Liver (tissue), 3 donors: ENCODE data around the gene IGF2BP2.

Experiments
- CTCF ChIP-seq: fragments of 150-350 bp; IDR thresholded peaks from 2 replicates; pipeline ENCODE4 v1.5.1; 2017; ENCODE audit warnings: improper control_type of control experiment, low read depth, low read length; ENCODE audit not compliant: missing input control
- MAX ChIP-seq: IDR thresholded peaks from 2 replicates; pipeline ENCODE4 v1.6.1; 2016; ENCODE audit warnings: antibody characterized with exemption
- RXRA ChIP-seq, 2 donors: IDR thresholded peaks; 2 replicates each; pipeline ENCODE4 v1.6.1; 2017 to 2018; ENCODE audit warnings: antibody characterized with exemption in 2 of 2, mild to moderate bottlenecking in 1 of 2
- SP1 ChIP-seq: IDR thresholded peaks from 2 replicates; pipeline ENCODE4 v1.6.1; 2018; ENCODE audit warnings: antibody characterized with exemption, mild to moderate bottlenecking
- TAF1 ChIP-seq: conservative IDR thresholded peaks from 2 replicates; pipeline ENCODE4 v1.6.1; 2016; ENCODE audit warnings: antibody characterized with exemption, mild to moderate bottlenecking
- YY1 ChIP-seq: IDR thresholded peaks from 2 replicates; pipeline ENCODE4 v1.6.1; 2016; ENCODE audit warnings: antibody characterized with exemption, mild to moderate bottlenecking
- TF ChIP-seq, protein P1 (sequence below): IDR thresholded peaks from 2 replicates; pipeline ENCODE4 v1.6.1; 2016; ENCODE audit warnings: antibody characterized with exemption
- donor health status: healthy.
- donor health status: healthy.

GRCh38 chr3:185744997-185745843, 79.6 kb downstream of the IGF2BP2 start:
- TF ChIP-seq RXRA (IDR thresholded peaks at IDR 0.05) (no peak), CTCF (no peak), MAX (no peak), SP1 (no peak), YY1 (no peak), TAF1 (no peak)
- TF ChIP-seq, protein P1, sequence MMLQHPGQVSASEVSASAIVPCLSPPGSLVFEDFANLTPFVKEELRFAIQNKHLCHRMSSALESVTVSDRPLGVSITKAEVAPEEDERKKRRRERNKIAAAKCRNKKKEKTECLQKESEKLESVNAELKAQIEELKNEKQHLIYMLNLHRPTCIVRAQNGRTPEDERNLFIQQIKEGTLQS, result no peak
